Measurements from ENCODE around the gene MTARC2. TPM values are rescaled to one million over a fixed set of nuclear protein-coding genes. Genes with fewer than 3 reads are reported as not detected.
A peak's percentile ranks its signal among the peaks of the same experiment; 100 is the strongest.

The MTARC2 gene
- total and polyA plus RNA-seq, 7 donors, result 4.1 to 12.4 (median 8.8) TPM

DNA sequence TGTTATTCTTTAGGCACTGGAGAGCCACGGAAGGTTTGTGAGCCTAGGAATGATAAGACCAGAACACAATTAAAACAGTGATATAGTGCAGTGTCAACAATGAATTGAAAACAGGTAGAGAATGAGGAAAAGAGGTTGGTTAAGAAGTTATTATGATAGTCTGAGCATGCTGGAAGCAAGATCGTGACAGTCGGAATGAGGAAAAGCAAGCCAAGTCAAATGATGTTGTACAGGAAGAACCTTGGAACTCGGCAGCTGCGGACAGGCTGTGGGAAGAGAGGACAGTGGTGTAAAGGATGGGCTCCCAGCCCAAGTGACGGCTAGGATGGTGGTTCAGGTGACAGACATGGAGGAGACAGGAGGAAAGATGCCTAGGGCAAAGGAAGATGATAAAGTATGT lies 64.2 kb downstream of the MTARC2 start:
- ATAC-seq, result no peak
- 70 to 76% (median 73%) methylated on average over 6 of the region's 6 CpGs for WGBS, 3 donors
- intact Hi-C loops (cut with DNase I), result no loop called here

GRCh38 chr1:220813013-220813412 lies 64.9 kb downstream of the MTARC2 start:
- no peaks in the 10 kb centered on the region for H3K4me1 ChIP-seq
- WGBS, 3 donors, result 80 to 96% (median 83%) methylated on average over 12 of the region's 12 CpGs
- H3K27me3 ChIP-seq (ENCODE audit: insufficient read depth in 3 of 3, low read length in 2 of 3), result no peaks in the 10 kb centered on the region
- DNase-seq (no peak), ATAC-seq (no peak)
- no peak overlapping the region for H3K4me3 ChIP-seq
- peaks cover 0 to 14% of the 10 kb centered on the region in 2 donors for H3K36me3 ChIP-seq (ENCODE audit: insufficient read depth in 1 of 2, low read depth in 1 of 2)
- H3K27ac ChIP-seq, result no peak overlapping the region
- H3K9me3 ChIP-seq, result no peaks in the 10 kb centered on the region
- intact Hi-C loops (cut with DNase I), result no loop called here
- TF ChIP-seq CTCF (IDR thresholded peaks at IDR 0.05), result no peak

More for the DNA sequence above, 64.2 kb downstream of the MTARC2 start:
- H3K27me3 ChIP-seq (ENCODE audit: insufficient read depth in 3 of 3, low read length in 2 of 3), result no peaks in the 10 kb centered on the region
- no peak for DNase-seq
- H3K4me3 ChIP-seq, result no peak overlapping the region
- no peaks in the 10 kb centered on the region for H3K9me3 ChIP-seq
- H3K4me1 ChIP-seq, result no peaks in the 10 kb centered on the region
- no peak for TF ChIP-seq CTCF (IDR thresholded peaks at IDR 0.05)
- peaks cover 0 to 11% of the 10 kb centered on the region in 2 donors for H3K36me3 ChIP-seq (ENCODE audit: insufficient read depth in 1 of 2, low read depth in 1 of 2)
- H3K27ac ChIP-seq, result no peak overlapping the region

DNA sequence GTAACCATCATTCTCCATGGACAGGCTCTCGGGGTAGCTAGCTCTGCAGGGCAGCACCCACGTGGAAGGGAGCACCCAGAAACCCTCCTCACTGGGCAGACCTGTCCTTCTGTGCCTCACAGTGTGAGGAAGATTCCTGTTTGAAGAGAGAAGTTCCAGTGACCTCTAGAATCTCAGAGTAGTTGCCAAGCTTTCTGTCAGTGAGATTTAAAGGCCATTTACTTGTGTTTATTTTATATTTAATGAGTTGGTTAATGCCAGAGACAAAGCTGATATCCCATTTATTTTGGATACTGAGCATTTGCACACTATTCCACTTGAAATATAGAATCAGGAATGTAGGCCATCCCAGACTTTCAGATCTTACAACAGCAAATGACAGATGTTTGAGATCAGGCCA lies 67.3 kb downstream of the MTARC2 start:
- Histone ChIP-seq H3K4me1 (no peaks in the 10 kb centered on the region), H3K27ac (no peak overlapping the region), H3K36me3 (ENCODE audit: insufficient read depth in 1 of 2, low read depth in 1 of 2) (peaks cover 0 to 14% of the 10 kb centered on the region in 2 donors), H3K4me3 (no peak overlapping the region), H3K27me3 (ENCODE audit: insufficient read depth in 3 of 3, low read length in 2 of 3) (no peaks in the 10 kb centered on the region), H3K9me3 (no peaks in the 10 kb centered on the region)
- no peak for TF ChIP-seq CTCF (IDR thresholded peaks at IDR 0.05)
- 83 to 97% (median 84%) methylated on average over 2 of the region's 2 CpGs for WGBS, 3 donors
- intact Hi-C loops (cut with DNase I), result no loop called here
- DNase-seq (no peak), ATAC-seq (no peak)

DNA sequence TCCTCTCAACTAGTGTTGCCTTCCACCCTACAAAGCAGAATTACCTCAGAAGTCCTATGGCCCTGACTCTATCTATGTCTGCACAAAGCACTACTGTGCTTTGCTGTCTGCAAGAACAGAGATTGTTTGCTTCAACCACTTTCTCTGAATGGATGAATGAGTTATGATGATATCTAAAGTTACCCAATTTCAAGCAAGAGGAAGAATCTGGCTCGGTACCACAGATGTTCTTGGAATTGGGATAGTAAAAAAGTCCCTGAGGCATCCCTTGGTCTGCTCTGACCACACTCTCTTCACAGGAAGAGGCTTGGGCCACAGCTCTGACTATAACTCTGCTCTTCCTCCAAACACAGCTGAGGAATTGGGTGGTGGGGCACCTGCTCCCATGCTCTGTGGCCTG lies 69.8 kb downstream of the MTARC2 start:
- 54 to 61% (median 54%) methylated on average over 1 of the region's 1 CpG for WGBS, 3 donors
- no peaks in the 10 kb centered on the region for H3K27me3 ChIP-seq (ENCODE audit: insufficient read depth in 3 of 3, low read length in 2 of 3)
- peaks cover 0 to 14% of the 10 kb centered on the region in 2 donors for H3K36me3 ChIP-seq (ENCODE audit: insufficient read depth in 1 of 2, low read depth in 1 of 2)
- peak in 3 of 4 donors; percentile 55 to 61 (median 58) for ATAC-seq
- intact Hi-C loops (cut with DNase I), result no loop called here
- H3K9me3 ChIP-seq, result no peaks in the 10 kb centered on the region
- no peak overlapping the region for H3K27ac ChIP-seq
- no peak overlapping the region for H3K4me3 ChIP-seq
- DNase-seq, result no peak
- TF ChIP-seq CTCF (IDR thresholded peaks at IDR 0.05), result no peak
- no peaks in the 10 kb centered on the region for H3K4me1 ChIP-seq
